HG02852 (cell line): Measurements from ENCODE around the gene ZSCAN20.

Source experiments
- ATAC-seq: cut with Tn5 transposase; IDR thresholded peaks from one replicate; pipeline ENCODE4 v1.9.1; 2021; ENCODE audit warnings: mild to moderate bottlenecking, moderate library complexity; ENCODE audit not compliant: unreplicated experiment

The ZSCAN20 gene

DNA sequence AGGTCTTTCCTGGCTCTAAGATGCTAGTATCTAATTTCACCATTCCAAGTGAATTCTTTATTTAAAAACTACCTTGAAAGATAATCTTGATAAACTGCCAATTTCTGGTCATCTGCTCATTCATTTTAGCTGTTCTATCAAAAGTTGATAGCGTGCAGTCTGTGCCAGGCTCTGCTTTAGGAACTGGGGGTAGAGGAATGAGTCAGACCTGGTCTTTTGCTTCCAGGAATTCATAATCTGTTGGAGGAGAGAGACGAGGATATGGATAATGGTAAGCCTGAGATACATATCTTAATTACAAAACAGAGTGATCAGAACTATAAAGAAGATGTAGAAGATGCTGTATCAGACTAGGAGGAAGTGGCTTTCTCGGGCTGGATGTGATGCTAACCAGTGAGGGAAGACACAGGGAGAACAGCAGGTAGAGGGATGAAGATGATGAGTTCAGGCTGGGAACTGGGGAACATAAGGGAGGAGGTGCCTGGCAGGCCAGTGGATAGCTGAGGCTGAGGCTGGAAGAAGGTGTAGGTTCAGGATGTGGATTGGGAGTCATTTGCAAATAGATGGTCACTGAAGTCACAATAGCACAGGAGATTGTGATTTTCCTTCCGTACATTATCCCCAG, 29.3 kb upstream of the ZSCAN20 start:
- no peak for ATAC-seq

- no peak for ATAC-seq
Observed at GRCh38 chr1:33443705-33444180, 28.7 kb upstream of the ZSCAN20 start.

GRCh38 chr1:33445108-33445507, 27.3 kb upstream of the ZSCAN20 start:
- no peak for ATAC-seq

DNA sequence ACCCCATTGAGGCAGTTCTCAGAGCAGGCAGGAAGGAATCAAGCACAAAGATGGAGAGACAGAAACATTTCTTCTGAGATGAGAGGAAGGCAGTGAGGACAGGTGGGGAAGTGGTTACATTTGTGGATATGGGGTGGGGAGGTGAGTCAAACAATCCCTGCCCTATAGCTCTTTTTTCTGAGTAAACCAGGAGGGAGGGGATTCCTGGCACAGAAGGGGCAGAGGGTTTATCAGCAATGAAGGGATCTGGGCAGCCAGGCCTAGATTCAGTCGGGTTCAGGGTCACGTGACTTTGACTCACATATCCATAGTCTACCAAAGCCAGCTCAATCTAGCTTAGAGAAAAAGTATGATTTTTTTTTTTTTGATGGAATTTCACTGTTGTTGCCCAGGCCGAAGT, 25.9 kb upstream of the ZSCAN20 start:
- no peak for ATAC-seq

GRCh38 chr1:33454646-33455282, 17.7 kb upstream of the ZSCAN20 start:
- ATAC-seq = no peak

GRCh38 chr1:33455539-33456501, 16.6 kb upstream of the ZSCAN20 start:
- no peak for ATAC-seq

DNA sequence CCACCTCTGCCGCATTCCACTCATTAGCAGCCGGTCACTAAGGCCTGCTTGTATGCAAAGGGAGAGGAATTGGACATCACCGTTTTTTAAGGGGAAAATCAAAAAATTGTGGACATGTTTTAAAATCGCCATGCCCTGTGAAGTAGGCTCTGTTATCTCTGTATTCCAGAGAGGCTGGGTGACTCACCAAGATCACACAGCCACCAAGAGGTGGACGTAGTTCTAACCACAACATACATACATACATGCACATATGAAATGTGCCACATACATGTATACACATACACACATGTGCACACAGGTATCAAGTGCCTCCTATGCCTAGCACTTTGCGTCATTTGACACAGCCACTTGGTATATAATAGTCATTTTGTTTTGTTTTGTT, 16.0 kb upstream of the ZSCAN20 start:
- no peak for ATAC-seq

GRCh38 chr1:33459691-33460090, 12.8 kb upstream of the ZSCAN20 start:
- ATAC-seq = no peak

DNA sequence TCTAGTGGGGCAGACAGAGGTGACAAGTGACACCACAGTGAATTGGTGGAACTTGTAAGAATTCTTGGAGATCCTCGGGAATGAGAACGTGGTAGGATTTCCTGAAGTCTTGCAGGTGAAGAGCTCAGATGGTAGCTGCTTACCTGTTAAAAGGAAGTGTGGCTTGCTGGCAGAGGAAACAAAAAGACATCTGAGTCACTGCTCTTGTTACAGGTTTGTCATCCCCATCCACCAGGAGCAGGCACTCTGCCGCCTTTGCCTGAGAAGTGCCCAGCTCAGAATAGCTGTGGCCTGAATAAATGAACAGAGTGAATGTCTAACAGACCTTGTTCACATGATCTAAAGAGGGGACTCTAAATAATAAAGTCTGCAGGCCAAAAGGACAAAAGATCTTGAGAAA, 12.3 kb upstream of the ZSCAN20 start:
- no peak for ATAC-seq

DNA sequence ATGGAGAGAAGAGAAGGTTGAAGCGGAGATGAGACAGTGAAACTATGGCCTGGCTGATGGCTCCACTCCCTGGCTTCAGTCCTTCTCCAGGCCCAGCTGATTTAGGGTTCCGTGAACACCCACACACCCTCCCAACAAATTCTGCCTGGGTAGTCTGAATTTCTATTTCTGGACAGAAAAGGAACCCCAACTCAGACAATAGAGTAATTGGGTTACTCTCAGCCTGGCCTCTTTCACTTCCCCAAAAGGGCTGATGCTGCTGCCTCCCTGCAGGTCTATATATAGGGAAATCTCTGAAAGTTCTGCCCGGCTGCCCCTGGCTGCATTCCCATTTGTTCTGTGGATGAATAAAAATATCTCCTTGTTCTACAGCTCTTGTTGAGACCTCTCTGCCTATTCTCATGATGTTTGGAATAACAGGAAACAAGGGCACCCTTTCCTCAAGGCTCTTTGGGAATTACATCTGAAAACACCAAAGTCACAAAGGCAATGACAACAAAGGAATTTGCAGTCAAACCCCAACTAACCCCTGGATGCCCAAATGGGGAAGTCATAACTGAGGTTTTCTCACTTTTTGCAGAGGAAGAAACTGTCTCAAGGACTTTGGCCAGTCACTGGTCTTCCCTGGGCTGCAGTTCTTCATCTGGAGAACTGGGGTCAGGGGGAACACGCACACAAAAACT, 11.4 kb upstream of the ZSCAN20 start:
- ATAC-seq = peak; percentile 71

DNA sequence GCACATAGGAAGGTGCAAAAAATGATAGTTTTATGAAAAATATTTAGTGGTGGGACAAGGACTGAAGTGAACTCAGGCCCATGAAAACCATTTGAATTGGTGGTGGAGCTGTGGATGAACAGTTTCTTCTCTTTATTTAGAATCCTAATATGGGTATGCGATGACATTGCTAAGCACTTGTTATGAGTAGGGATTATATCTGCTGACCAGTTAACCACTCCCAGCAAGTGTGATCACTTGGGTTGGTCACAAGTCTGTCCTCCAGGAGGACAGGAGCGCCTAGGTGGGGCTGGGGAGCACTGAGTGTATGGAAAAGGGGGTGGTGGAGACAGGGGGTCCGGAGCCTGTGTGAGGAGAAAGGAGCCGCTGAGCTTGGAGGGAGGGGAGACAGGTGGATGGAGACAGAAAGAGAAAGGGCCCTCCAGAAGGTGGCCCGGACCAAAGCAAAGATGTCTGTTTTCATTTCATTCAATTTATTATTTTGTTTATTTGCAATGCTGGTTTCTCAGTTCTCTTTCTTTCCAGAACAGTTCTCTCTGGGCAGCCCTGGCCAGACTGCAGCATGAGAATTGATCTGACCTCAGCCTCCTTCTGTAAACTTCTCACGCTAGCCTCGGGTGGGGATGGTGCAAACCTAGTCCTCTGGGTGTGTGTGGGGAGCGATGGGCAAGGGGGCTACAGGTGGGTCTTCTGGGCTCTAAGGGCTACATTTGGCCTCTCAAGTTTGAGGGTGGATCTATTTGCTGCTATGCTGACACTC, 9.9 kb upstream of the ZSCAN20 start:
- ATAC-seq = no peak

DNA sequence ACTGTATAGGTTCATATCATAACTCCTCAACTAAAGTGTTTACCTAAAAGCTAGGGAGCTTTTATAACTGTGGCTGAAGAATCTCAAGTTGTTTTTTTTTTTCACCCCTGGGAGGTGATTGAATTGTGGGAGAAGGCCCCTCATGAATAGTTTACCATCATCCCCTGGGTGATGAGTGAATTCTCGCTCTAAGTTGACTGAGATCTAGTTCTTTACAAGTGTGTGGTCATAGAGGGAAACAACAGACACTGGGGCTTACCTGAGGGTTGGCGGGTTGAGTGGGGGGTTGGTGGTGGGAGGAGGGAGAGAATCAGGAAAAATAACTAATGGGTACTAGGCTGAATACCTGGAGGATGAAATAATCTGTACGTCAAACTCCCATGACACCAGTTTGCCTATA, 7.9 kb upstream of the ZSCAN20 start:
- no peak for ATAC-seq

DNA sequence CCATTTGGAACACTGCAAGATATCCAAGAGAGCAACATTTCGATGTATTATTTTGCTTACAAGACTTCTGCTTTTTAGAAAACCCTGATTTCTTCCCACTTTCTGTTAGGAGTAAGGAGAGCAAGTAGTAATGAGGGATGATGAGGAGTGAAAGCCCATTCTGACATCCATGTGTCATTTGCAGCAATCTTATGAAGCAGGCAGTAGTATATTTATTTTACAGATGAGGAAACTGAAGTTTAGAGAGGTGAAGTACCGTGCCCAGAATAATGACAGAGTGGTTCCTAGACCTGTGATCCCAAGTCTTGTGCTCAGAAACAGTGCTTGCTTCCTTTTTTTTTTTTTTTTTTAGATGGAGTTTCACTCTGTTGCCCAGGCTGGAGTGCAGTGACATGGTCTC, 7.1 kb upstream of the ZSCAN20 start:
- ATAC-seq = no peak

GRCh38 chr1:33466159-33466558, 6.3 kb upstream of the ZSCAN20 start:
- no peak for ATAC-seq

DNA sequence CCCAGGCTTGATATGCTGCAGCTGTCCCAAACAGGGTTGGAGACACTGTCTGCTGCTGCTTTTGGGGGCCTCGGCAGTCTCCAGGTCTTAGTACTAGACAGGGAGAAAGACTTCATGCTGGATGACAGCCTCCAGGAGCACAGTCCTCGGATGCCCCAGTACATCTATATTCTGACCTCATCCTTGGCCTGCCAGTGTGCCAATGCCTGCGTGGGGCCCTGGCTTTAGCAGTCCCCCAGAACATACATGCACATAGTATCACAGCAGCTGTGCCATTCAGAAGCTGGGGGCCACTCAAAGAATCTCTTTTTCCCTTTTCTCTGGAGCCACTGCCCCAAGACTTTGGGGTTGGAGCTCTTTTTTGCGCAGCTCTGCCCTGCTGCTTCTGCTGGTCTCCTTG, 4.4 kb upstream of the ZSCAN20 start:
- ATAC-seq = no peak

DNA sequence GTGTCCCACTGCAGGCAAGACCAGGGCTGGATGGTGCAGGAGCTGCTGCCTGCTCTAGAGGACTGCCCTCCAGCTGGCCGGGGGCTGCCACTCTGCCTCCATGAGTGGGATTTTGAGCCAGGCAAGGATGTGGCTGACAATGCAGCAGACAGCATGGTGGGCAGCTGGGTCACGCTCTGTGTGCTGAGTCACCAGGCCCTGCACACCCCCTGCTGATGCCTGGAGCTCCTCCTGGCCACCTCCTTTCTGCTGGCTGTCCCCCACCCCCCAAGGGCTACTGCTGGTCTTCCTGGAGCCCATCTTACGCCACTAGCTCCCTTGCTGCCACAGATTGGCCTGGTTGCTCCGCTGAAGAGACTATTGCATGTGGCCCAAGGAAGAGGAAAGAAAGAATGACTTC, 3.9 kb upstream of the ZSCAN20 start:
- ATAC-seq = no peak

- ATAC-seq = no peak
Observed at GRCh38 chr1:33468967-33469366, 3.5 kb upstream of the ZSCAN20 start.

GRCh38 chr1:33469691-33470090, 2.8 kb upstream of the ZSCAN20 start:
- no peak for ATAC-seq

- ATAC-seq = no peak
Observed at GRCh38 chr1:33470495-33471012, 1.9 kb upstream of the ZSCAN20 start.

DNA sequence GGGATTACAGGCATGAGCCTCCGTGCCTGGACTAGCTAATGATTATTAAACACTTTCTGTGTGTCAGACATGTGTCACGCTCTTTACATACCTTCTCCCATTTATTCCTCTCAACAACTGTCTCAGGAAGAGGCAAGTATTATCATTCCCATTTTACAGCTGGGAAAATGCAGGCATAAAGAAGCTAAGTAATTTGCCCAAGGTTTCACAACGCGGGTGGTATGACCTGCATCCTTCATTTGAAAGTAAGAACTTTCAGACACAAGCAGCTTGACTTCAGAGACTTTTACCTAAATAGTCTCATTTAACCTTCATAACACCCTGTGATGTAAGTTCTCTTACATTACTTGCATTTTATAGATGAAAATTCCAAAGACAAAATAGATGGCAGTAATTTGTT, 1.0 kb upstream of the ZSCAN20 start:
- ATAC-seq = no peak
